Retina (tissue), 1 donor: Measurements from ENCODE around the gene SPATA6L.

ENCODE experiments used
- DNase-seq: peaks from one replicate; pipeline ENCODE4 v3.0.0-alpha.2; 2016

Gene SPATA6L

GRCh38 chr9:4548811-4549725, 117.2 kb downstream of the SPATA6L start:
- DNase-seq, result no peak
